Body of pancreas (tissue), 4 donors: ENCODE results near the gene RHOT1.

Source experiments
- CTCF ChIP-seq, 7 experiments: fragments of 450-650 bp in 4 of 7; fragments of 200-600 bp in 3 of 7; sonication (generic) in 3 of 7; IDR thresholded peaks; one replicate each; pipeline ENCODE4 v1.5.1; 2016 to 2019; ENCODE audit warnings: antibody characterized with exemption in 7 of 7
- POLR2A ChIP-seq, 3 donors: fragments of 450-650 bp; IDR thresholded peaks; one replicate each; pipeline ENCODE4 v1.6.1; 2016; ENCODE audit warnings: antibody characterized with exemption in 3 of 3, mild to moderate bottlenecking in 2 of 3

DNA sequence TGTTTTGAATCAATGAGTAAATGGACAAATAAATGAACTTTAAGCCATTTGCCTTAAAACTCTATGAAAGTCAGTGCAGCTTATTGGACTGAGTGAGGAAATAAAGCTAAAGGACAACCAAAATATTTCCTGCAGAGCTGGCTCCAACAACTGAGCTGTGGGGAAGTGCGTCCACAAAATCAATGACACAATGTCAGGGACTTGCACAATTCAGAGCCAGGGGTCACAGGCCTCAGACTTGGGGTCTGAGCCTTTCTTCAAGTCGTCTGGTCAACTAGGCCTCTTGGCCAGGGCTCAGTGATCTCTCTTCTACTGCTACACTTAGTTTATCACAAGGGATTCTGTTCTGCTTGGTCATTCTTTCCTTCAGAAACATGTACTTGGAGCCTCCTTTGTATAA, 97.2 kb downstream of the RHOT1 start:
- TF ChIP-seq POLR2A (IDR thresholded peaks at IDR 0.05) (no peak), CTCF (IDR thresholded peaks at IDR 0.05) (no peak)
